ENCODE data around the gene OCRL. TPM values are rescaled to one million over a fixed set of nuclear protein-coding genes. Genes with fewer than 3 reads are reported as not detected.

Gene OCRL
- total and polyA plus RNA-seq, 2 of the 13 experiments (the other 11 are each of a cell fraction or from before 2014, with no cell fraction given) = 13.4 to 32.0 TPM

DNA sequence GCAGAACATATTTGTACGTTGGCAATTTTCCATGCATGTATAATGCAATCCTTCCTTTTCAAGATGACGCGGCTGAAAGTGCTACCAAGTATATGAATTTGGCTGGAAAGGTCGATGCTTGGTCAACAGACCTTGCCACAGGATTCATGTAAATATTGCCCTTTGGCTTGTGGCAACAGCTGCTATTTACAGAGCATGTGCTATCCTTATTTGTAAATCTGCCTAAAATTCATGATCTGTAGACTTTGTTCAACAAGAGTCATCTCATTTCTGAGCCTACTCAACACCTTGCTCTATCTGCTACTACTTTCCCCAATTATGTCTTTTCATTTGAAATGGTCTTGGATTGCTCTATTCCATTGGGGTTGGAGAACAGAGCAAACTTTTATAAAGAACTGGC lies 14.9 kb upstream of the OCRL start (continued):
- no peak for TF ChIP-seq ZNF770 (CRISPR knock-in tag; IDR thresholded peaks at IDR 0.05)
- TF ChIP-seq ZNF260 (CRISPR knock-in tag; IDR thresholded peaks at IDR 0.05; ENCODE audit: borderline replicate concordance, low read depth) = no peak
- TF ChIP-seq, protein P1, sequence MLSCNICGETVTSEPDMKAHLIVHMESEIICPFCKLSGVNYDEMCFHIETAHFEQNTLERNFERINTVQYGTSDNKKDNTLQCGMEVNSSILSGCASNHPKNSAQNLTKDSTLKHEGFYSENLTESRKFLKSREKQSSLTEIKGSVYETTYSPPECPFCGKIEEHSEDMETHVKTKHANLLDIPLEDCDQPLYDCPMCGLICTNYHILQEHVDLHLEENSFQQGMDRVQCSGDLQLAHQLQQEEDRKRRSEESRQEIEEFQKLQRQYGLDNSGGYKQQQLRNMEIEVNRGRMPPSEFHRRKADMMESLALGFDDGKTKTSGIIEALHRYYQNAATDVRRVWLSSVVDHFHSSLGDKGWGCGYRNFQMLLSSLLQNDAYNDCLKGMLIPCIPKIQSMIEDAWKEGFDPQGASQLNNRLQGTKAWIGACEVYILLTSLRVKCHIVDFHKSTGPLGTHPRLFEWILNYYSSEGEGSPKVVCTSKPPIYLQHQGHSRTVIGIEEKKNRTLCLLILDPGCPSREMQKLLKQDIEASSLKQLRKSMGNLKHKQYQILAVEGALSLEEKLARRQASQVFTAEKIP (CRISPR knock-in tag; IDR thresholded peaks at IDR 0.05; ENCODE audit: borderline replicate concordance) = no peak
- no peak for TF ChIP-seq ZBTB2 (CRISPR knock-in tag; IDR thresholded peaks at IDR 0.05; ENCODE audit: low read depth)
- TF ChIP-seq CAMTA2 (CRISPR knock-in tag; IDR thresholded peaks at IDR 0.05; ENCODE audit: borderline replicate concordance) = no peak
- TF ChIP-seq, protein P2, sequence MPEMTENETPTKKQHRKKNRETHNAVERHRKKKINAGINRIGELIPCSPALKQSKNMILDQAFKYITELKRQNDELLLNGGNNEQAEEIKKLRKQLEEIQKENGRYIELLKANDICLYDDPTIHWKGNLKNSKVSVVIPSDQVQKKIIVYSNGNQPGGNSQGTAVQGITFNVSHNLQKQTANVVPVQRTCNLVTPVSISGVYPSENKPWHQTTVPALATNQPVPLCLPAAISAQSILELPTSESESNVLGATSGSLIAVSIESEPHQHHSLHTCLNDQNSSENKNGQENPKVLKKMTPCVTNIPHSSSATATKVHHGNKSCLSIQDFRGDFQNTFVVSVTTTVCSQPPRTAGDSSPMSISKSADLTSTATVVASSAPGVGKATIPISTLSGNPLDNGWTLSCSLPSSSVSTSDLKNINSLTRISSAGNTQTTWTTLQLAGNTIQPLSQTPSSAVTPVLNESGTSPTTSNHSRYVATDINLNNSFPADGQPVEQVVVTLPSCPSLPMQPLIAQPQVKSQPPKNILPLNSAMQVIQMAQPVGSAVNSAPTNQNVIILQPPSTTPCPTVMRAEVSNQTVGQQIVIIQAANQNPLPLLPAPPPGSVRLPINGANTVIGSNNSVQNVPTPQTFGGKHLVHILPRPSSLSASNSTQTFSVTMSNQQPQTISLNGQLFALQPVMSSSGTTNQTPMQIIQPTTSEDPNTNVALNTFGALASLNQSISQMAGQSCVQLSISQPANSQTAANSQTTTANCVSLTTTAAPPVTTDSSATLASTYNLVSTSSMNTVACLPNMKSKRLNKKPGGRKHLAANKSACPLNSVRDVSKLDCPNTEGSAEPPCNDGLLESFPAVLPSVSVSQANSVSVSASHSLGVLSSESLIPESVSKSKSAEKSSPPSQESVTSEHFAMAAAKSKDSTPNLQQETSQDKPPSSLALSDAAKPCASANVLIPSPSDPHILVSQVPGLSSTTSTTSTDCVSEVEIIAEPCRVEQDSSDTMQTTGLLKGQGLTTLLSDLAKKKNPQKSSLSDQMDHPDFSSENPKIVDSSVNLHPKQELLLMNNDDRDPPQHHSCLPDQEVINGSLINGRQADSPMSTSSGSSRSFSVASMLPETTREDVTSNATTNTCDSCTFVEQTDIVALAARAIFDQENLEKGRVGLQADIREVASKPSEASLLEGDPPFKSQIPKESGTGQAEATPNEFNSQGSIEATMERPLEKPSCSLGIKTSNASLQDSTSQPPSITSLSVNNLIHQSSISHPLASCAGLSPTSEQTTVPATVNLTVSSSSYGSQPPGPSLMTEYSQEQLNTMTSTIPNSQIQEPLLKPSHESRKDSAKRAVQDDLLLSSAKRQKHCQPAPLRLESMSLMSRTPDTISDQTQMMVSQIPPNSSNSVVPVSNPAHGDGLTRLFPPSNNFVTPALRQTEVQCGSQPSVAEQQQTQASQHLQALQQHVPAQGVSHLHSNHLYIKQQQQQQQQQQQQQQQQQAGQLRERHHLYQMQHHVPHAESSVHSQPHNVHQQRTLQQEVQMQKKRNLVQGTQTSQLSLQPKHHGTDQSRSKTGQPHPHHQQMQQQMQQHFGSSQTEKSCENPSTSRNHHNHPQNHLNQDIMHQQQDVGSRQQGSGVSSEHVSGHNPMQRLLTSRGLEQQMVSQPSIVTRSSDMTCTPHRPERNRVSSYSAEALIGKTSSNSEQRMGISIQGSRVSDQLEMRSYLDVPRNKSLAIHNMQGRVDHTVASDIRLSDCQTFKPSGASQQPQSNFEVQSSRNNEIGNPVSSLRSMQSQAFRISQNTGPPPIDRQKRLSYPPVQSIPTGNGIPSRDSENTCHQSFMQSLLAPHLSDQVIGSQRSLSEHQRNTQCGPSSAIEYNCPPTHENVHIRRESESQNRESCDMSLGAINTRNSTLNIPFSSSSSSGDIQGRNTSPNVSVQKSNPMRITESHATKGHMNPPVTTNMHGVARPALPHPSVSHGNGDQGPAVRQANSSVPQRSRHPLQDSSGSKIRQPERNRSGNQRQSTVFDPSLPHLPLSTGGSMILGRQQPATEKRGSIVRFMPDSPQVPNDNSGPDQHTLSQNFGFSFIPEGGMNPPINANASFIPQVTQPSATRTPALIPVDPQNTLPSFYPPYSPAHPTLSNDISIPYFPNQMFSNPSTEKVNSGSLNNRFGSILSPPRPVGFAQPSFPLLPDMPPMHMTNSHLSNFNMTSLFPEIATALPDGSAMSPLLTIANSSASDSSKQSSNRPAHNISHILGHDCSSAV (CRISPR knock-in tag; IDR thresholded peaks at IDR 0.05; ENCODE audit: borderline replicate concordance) = no peak
- TF ChIP-seq HNF4G (IDR thresholded peaks at IDR 0.05; ENCODE audit: borderline replicate concordance, low read depth, low read length) = peak; percentile 84
- peak; percentile 37; the same call in 1 of the 2 replicates for TF ChIP-seq HNF4G (CRISPR knock-in tag; IDR thresholded peaks at IDR 0.05; ENCODE audit: borderline replicate concordance, low read depth)

Data from HepG2 (cell line).